ENCODE data around the gene SCP2.

DNA sequence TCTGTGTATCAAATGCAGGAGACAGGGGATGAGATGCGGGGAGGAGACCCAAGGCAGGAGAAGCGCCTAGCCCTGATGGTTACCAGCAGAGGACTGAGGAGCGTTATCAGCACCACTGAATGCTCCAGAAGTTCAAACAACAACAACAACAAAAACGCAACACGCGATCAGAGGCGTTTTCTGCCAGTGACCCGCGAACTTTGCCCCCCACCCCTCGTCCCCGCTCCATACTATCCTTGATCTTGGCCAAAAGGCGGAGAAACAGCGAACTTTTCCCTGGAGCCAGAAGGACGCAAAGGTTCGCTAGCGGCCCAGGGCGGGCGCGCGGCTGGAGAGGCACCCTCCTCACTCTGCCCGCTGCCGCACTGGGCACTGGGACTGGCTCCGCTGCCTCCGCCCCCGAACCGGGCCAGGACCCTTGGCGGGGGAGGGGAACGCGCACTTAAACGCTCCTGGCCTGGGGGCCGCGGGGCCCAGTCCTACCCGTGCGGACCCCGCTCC is 6.2 kb upstream of the SCP2 start:
- TF ChIP-seq CTCF (IDR thresholded peaks at IDR 0.05) (no peak), POLR2AphosphoS5 (IDR thresholded peaks at IDR 0.05; ENCODE audit: insufficient read depth in 1 of 2, low read depth in 1 of 2) (no peak)
